Adrenal gland (tissue), 5 donors: ENCODE measurements around the gene RBPJL.

Experiments used
- CTCF ChIP-seq, 6 experiments: fragments of 450-650 bp in 4 of 6; fragments of 200-600 bp in 2 of 6; sonication (generic) in 1 of 6; IDR thresholded peaks; 1 replicate in 5 of 6; 2 replicates in 1 of 6; pipeline versions ENCODE4 v1.5.1 to v1.8.0; 2016 to 2021; ENCODE audit warnings: antibody characterized with exemption in 6 of 6, mild to moderate bottlenecking in 2 of 6, moderate library complexity in 1 of 6
- POLR2A ChIP-seq, 2 donors: fragments of 450-650 bp; IDR thresholded peaks; one replicate each; pipeline ENCODE4 v1.6.1; 2017; ENCODE audit warnings: antibody characterized with exemption in 2 of 2, mild to moderate bottlenecking in 2 of 2, moderate library complexity in 1 of 2
- donor health status: DM: no; HTN: no; CAD: no.

DNA sequence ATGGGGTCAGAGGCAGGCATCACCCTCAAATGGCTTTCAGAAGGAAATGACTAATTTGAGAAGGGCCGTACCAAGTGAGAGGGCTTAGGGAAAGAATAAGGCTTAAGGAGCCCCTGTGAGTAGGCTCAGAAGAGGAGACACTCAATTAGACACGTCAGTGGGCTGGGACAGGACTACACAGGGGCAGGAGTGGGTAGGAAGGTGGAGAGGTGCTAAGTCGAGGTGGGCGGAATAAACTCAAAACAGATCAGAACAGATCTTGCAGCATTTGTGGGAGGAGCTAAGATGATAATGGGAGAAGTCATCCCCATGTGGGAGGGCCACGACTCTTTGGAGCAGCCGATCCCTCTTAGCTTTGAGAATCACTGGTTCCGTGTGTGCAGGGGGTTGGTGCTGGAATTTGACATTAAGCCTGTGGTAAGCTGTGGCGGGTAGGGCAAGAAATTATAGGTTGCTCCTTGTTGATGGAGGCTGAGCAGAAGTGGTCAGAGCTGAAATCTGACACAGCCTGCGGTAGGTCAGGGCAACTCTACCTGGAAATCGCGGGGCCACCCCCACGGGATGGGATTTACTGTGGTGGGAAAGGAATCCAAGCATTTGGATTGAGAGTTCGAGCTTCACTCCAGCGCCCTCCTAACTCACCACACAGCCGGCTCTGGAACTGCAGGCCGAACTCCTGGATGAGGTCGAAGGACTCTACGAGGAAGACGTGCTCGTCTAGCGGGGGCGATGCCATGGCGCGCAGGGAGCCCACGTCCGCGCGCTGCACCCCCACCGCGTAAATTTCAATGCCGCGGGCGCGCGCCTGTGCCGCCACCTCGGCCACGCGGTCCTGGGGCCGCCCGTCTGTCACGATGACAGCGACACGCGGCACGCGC lies 2.8 kb upstream of the RBPJL start:
- TF ChIP-seq CTCF (IDR thresholded peaks at IDR 0.05): no peak
- TF ChIP-seq POLR2A (IDR thresholded peaks at IDR 0.05): no peak
